Measurements from ENCODE around the gene SELENON. TPM values are rescaled to one million over a fixed set of nuclear protein-coding genes. Genes with fewer than 3 reads are reported as not detected.

The SELENON gene
- total and polyA plus RNA-seq, 2 of the 13 experiments (the other 11 are each of a cell fraction or from before 2014, with no cell fraction given) = 3.8 to 8.0 TPM

DNA sequence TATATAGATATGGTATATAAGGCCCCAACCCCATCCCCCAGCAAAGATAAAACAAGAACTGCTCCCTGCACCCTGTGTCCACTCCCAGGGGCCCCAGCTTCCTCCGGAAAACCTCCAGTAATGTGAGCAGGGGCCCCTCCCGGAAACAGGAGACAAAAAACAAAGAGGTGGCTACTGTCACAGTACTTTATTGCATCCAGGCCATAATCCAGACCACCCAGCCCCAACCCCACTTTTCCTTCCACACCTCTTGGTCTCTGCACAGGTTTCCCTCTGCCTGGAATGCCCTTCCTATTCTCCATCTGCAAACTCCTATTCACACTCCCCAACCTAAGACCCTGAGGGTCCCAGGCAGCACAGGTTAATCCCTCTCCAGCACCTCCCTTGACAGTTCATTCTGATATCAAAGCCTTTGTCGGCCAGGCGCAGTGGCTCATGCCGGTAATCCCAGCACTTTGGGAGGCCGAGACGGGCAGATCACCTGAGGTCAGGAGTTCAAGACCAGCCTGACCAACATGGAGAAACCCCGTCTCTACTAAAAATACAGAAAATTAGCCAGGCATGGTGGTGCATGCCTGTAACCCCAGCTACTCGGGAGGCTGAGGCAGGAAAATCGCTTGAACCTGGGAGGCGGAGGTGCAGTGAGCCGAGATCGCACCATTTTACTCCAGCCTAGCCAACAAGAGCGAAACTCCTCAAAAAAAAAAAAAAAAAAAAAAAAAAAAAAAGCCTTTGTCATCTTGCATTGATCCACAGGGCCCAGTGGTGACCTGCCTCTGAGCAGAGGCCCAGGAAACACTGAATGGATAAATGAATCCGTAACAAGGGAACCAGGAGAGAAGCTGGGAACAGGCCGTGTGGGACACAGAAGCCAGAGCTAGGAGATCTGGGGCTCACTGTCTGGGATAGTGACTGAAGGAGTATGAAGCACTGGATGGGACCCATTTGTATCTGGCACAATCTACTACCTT lies 61.6 kb downstream of the SELENON start (continued):
- no peak for TF ChIP-seq ZBTB39 (CRISPR knock-in tag; IDR thresholded peaks at IDR 0.05)
- TF ChIP-seq, protein P1, sequence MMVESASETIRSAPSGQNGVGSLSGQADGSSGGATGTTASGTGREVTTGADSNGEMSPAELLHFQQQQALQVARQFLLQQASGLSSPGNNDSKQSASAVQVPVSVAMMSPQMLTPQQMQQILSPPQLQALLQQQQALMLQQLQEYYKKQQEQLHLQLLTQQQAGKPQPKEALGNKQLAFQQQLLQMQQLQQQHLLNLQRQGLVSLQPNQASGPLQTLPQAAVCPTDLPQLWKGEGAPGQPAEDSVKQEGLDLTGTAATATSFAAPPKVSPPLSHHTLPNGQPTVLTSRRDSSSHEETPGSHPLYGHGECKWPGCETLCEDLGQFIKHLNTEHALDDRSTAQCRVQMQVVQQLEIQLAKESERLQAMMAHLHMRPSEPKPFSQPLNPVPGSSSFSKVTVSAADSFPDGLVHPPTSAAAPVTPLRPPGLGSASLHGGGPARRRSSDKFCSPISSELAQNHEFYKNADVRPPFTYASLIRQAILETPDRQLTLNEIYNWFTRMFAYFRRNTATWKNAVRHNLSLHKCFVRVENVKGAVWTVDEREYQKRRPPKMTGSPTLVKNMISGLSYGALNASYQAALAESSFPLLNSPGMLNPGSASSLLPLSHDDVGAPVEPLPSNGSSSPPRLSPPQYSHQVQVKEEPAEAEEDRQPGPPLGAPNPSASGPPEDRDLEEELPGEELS (CRISPR knock-in tag; IDR thresholded peaks at IDR 0.05) = peak; percentile 82
- peak; percentile 68; the same call in 1 of the 2 replicates for TF ChIP-seq KLF6 (CRISPR knock-in tag; IDR thresholded peaks at IDR 0.05)
- TF ChIP-seq, protein P2, sequence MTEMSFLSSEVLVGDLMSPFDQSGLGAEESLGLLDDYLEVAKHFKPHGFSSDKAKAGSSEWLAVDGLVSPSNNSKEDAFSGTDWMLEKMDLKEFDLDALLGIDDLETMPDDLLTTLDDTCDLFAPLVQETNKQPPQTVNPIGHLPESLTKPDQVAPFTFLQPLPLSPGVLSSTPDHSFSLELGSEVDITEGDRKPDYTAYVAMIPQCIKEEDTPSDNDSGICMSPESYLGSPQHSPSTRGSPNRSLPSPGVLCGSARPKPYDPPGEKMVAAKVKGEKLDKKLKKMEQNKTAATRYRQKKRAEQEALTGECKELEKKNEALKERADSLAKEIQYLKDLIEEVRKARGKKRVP (CRISPR knock-in tag; IDR thresholded peaks at IDR 0.05) = 0 out of 4 replicates have a peak, but pooled peaks of 1 of the 2 experiments have one; percentile 16
- TF ChIP-seq ATF3 (CRISPR knock-in tag; IDR thresholded peaks at IDR 0.05) = peak; percentile 84
- peak; percentile 59; the same call in 1 of the 2 replicates for TF ChIP-seq HNF1B (CRISPR knock-in tag; IDR thresholded peaks at IDR 0.05)
- TF ChIP-seq BCL6 (CRISPR knock-in tag; IDR thresholded peaks at IDR 0.05) = peak; percentile 65
- TF ChIP-seq ATF2 (CRISPR knock-in tag; IDR thresholded peaks at IDR 0.05) = peak; percentile 38; the same call in 1 of the 2 replicates
- no peak for TF ChIP-seq MTF2 (CRISPR knock-in tag; IDR thresholded peaks at IDR 0.05; ENCODE audit: borderline replicate concordance)
- TF ChIP-seq CBX5 (CRISPR knock-in tag; IDR thresholded peaks at IDR 0.05; ENCODE audit: borderline replicate concordance) = peak; percentile 81; the same call in 1 of the 2 replicates
- TF ChIP-seq, protein P3, sequence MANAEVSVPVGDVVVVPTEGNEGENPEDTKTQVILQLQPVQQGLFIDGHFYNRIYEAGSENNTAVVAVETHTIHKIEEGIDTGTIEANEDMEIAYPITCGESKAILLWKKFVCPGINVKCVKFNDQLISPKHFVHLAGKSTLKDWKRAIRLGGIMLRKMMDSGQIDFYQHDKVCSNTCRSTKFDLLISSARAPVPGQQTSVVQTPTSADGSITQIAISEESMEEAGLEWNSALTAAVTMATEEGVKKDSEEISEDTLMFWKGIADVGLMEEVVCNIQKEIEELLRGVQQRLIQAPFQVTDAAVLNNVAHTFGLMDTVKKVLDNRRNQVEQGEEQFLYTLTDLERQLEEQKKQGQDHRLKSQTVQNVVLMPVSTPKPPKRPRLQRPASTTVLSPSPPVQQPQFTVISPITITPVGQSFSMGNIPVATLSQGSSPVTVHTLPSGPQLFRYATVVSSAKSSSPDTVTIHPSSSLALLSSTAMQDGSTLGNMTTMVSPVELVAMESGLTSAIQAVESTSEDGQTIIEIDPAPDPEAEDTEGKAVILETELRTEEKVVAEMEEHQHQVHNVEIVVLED (CRISPR knock-in tag; IDR thresholded peaks at IDR 0.05; ENCODE audit: borderline replicate concordance) = no peak
- TF ChIP-seq ZSCAN25 (CRISPR knock-in tag; IDR thresholded peaks at IDR 0.05) = no peak
